Esophagus muscularis mucosa (tissue), 4 donors: ENCODE results near the gene CD99. TPM values are rescaled to one million over a fixed set of nuclear protein-coding genes. Genes with fewer than 3 reads are reported as not detected.

ENCODE experiments used
- DNase-seq: peaks from one replicate; pipeline ENCODE4 v3.0.0-alpha.2; 2017; ENCODE audit errors: extremely low spot score
- H3K27ac ChIP-seq, 4 donors: fragments of 200-600 bp; sonication (generic); replicated peaks in 1 of 4; 1 replicate in 3 of 4; 2 replicates in 1 of 4; pipeline ENCODE4 v1.5.1; 2016 to 2019; ENCODE audit warnings: mild to moderate bottlenecking in 1 of 4
- H3K27me3 ChIP-seq, 4 donors: fragments of 200-600 bp; sonication (generic); one replicate each; pipeline versions ENCODE4 v1.5.1 to v1.6.0; 2016 to 2019
- H3K36me3 ChIP-seq, 4 donors: fragments of 200-600 bp; sonication (generic); one replicate each; pipeline ENCODE4 v1.5.1; 2016 to 2019
- H3K4me1 ChIP-seq, 4 donors: fragments of 200-600 bp; sonication (generic); one replicate each; pipeline ENCODE4 v1.5.1; 2016 to 2019
- H3K4me3 ChIP-seq, 4 donors: fragments of 200-600 bp; sonication (generic); 1 replicate in 2 of 4; 2 replicates in 2 of 4; pipeline ENCODE4 v1.5.1; 2016 to 2019; ENCODE audit warnings: mild to moderate bottlenecking in 4 of 4, moderate library complexity in 1 of 4
- H3K9me3 ChIP-seq, 4 donors: fragments of 200-600 bp; sonication (generic); 1 replicate in 3 of 4; 2 replicates in 1 of 4; pipeline ENCODE4 v1.5.1; 2016 to 2019
- EP300 ChIP-seq: sonication (generic); formaldehyde crosslinking; IDR thresholded peaks from one replicate; pipeline ENCODE4 v1.6.1; 2017; ENCODE audit warnings: antibody characterized with exemption
- POLR2A ChIP-seq: fragments of 450-650 bp; IDR thresholded peaks from one replicate; pipeline ENCODE4 v1.6.1; 2017; ENCODE audit warnings: antibody characterized with exemption, moderate library complexity, mild to moderate bottlenecking, low read depth
- POLR2AphosphoS5 ChIP-seq, 2 donors: sonication (generic); formaldehyde crosslinking; IDR thresholded peaks; one replicate each; pipeline ENCODE4 v1.6.1; 2017; ENCODE audit warnings: antibody characterized with exemption in 2 of 2
- WGBS: methylation state at CpG from one replicate; pipeline ENCODE4 v1.1.5; 2018; 5-methylcytosine and 5-hydroxymethylcytosine counted together
- intact Hi-C: fragments of 100-400 bp; cut with DNase I; formaldehyde crosslinking; loops from one replicate; pipeline ENCODE4 v1.15.1; 2023
- total RNA-seq, 4 donors: library from RNA; depleted of rRNA; stranded (reverse); fragments of >200 nt; gene quantifications; one replicate each; pipeline versions ENCODE4 v1.1.0 to v1.2.1, GENCODE V29; 2016
- TF ChIP-seq, protein P1 (sequence below), 3 experiments: fragments of 200-600 bp in 2 of 3; fragments of 450-650 bp in 1 of 3; sonication (generic) in 2 of 3; IDR thresholded peaks; one replicate each; pipeline ENCODE4 v1.5.1; 2017 to 2019; ENCODE audit warnings: antibody characterized with exemption in 3 of 3, mild to moderate bottlenecking in 2 of 3, moderate library complexity in 1 of 3

Gene CD99
- total RNA-seq, 4 donors from 2014 or later = 311 to 469 (median 376) TPM

DNA sequence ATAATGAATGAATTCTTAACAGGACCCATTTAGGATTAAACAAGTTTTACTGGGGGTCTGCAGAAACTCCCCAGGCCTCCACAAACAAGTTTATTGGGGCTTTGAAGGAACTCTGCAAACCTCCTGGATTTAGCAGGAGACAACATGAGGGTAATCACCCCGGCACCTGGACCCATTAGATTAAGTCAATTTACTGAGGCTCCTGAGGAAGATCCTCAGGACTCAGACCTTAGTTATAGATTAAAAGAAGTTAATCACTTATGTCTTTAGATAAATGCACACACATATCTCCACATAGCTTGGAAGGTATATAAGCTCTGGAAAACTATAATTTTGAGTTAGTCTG lies 90.1 kb downstream of the CD99 start:
- H3K4me3 ChIP-seq = no peak overlapping the region
- WGBS = 100% methylated on average over 1 of the region's 1 CpG
- H3K27me3 ChIP-seq = peaks cover 0 to 2% (median 0%) of the 10 kb centered on the region in 4 donors
- H3K27ac ChIP-seq = no peak overlapping the region
- TF ChIP-seq EP300 (no peak), POLR2A (no peak), POLR2AphosphoS5 (IDR thresholded peaks at IDR 0.05) (no peak)
- TF ChIP-seq, protein P1, sequence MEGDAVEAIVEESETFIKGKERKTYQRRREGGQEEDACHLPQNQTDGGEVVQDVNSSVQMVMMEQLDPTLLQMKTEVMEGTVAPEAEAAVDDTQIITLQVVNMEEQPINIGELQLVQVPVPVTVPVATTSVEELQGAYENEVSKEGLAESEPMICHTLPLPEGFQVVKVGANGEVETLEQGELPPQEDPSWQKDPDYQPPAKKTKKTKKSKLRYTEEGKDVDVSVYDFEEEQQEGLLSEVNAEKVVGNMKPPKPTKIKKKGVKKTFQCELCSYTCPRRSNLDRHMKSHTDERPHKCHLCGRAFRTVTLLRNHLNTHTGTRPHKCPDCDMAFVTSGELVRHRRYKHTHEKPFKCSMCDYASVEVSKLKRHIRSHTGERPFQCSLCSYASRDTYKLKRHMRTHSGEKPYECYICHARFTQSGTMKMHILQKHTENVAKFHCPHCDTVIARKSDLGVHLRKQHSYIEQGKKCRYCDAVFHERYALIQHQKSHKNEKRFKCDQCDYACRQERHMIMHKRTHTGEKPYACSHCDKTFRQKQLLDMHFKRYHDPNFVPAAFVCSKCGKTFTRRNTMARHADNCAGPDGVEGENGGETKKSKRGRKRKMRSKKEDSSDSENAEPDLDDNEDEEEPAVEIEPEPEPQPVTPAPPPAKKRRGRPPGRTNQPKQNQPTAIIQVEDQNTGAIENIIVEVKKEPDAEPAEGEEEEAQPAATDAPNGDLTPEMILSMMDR (IDR thresholded peaks at IDR 0.05) = no peak
- no peaks in the 10 kb centered on the region for H3K9me3 ChIP-seq
- H3K4me1 ChIP-seq = no peaks in the 10 kb centered on the region
- DNase-seq = no peak
- intact Hi-C loops = no loop called here
- H3K36me3 ChIP-seq = no peaks in the 10 kb centered on the region

DNA sequence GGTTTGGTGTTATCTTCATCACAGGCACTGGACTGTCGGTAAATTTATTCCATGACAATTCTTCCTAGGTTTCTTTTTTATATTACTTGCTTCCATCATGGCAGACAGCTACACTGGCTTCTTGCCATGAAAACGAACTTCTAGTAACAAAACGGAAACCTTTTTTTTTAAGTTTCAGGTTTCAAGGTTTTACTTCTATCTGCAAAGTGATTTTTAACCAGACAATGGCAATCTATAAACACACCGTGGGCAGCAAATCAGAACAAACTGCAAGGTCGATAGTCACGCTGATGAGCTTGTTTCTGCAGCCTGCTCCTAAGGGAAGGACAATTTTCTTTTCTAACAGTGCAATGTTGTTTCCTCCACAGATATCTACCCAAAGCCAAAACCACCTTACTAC lies 90.6 kb downstream of the CD99 start:
- Histone ChIP-seq H3K27me3 (peaks cover 0 to 2% (median 0%) of the 10 kb centered on the region in 4 donors), H3K27ac (no peak overlapping the region), H3K4me1 (no peaks in the 10 kb centered on the region), H3K4me3 (no peak overlapping the region), H3K9me3 (no peaks in the 10 kb centered on the region), H3K36me3 (no peaks in the 10 kb centered on the region)
- TF ChIP-seq POLR2AphosphoS5 (IDR thresholded peaks at IDR 0.05) (no peak), EP300 (no peak), POLR2A (no peak)
- TF ChIP-seq, protein P1 (IDR thresholded peaks at IDR 0.05) = no peak
- DNase-seq = no peak
- 37% methylated on average over 6 of the region's 6 CpGs for WGBS
- intact Hi-C loops = no loop called here

DNA sequence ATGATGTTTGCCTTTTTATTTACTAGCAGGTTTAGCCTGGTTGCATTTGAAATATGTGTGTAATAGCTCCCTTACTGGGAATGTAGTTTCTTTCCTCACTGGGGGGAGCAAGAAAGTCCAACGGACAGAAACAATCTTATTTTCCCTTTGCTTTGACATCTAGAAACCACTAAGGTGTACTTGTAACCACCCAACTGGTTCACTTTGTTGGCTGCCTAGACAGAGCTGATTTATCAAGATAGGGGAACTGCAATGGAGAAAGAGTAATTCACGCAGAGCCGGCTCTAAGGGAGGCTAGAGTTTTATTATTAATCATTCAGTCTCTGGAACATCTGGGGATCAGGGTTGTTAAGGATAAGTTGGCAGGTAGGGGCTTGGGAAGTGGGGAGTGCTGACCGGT lies 91.1 kb downstream of the CD99 start:
- WGBS = 40% methylated on average over 4 of the region's 4 CpGs
- TF ChIP-seq POLR2A (no peak), EP300 (no peak), POLR2AphosphoS5 (IDR thresholded peaks at IDR 0.05) (no peak)
- TF ChIP-seq, protein P1 (IDR thresholded peaks at IDR 0.05) = no peak
- H3K4me1 ChIP-seq = no peaks in the 10 kb centered on the region
- no peak overlapping the region for H3K27ac ChIP-seq
- H3K27me3 ChIP-seq = peaks cover 0 to 2% (median 0%) of the 10 kb centered on the region in 4 donors
- H3K4me3 ChIP-seq = no peak overlapping the region
- no peak for DNase-seq
- intact Hi-C loops = no loop called here
- H3K9me3 ChIP-seq = no peaks in the 10 kb centered on the region
- no peaks in the 10 kb centered on the region for H3K36me3 ChIP-seq

DNA sequence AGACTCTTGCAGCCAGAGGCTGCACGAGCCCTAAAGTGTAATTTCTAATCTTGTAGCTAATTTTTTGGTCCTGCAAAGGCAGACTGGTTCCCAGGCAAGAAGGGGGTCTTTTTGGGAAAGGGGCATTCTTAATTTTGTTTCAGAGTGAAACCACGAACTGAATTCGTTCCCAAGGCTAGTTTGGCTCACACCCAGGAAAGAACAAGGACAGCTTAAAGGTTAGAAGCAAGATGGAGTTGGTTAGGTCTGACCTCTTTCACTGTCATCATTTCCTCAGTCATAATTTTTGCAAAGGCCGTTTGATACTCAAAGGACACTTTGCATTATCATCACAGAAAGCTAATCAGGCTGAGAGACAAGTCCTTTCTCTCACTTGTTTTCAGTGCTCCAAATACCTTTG lies 91.7 kb downstream of the CD99 start:
- Histone ChIP-seq H3K4me3 (no peak overlapping the region), H3K27ac (no peak overlapping the region), H3K36me3 (no peaks in the 10 kb centered on the region), H3K4me1 (no peaks in the 10 kb centered on the region), H3K27me3 (peaks cover 0 to 2% (median 0%) of the 10 kb centered on the region in 4 donors), H3K9me3 (no peaks in the 10 kb centered on the region)
- no peak for TF ChIP-seq POLR2AphosphoS5 (IDR thresholded peaks at IDR 0.05)
- TF ChIP-seq, protein P1 (IDR thresholded peaks at IDR 0.05) = no peak
- TF ChIP-seq EP300 = no peak
- no peak for TF ChIP-seq POLR2A
- intact Hi-C loops = no loop called here
- 61% methylated on average over 4 of the region's 4 CpGs for WGBS
- DNase-seq = no peak

DNA sequence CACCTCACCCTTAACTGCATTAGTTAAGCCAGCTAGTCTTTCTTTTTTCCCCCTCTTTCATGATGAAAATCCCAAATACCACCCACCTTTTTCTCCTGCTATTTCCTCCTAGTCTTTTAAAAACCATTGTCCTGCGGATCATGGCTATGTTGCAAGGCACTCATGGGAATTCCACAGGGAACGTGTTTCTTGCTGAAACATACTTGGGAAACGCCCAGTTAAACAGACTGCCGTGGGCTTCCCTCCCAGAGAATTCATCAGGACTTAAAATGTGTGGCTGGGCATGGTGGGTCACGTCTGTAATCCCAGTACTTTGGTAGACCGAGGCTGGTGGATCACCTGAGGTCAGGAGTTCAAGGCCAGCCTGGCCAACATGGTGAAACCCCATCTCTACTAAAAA lies 92.9 kb downstream of the CD99 start:
- 68% methylated on average over 6 of the region's 6 CpGs for WGBS
- TF ChIP-seq, protein P1 (IDR thresholded peaks at IDR 0.05) = no peak
- TF ChIP-seq POLR2A (no peak), EP300 (no peak), POLR2AphosphoS5 (IDR thresholded peaks at IDR 0.05) (no peak)

More for the DNA sequence above, 92.9 kb downstream of the CD99 start:
- DNase-seq = no peak
- no peaks in the 10 kb centered on the region for H3K4me1 ChIP-seq
- H3K36me3 ChIP-seq = no peaks in the 10 kb centered on the region
- no peak overlapping the region for H3K4me3 ChIP-seq
- no peak overlapping the region for H3K27ac ChIP-seq
- peaks cover 0 to 2% (median 0%) of the 10 kb centered on the region in 4 donors for H3K27me3 ChIP-seq
- no peaks in the 10 kb centered on the region for H3K9me3 ChIP-seq
- intact Hi-C loops = no loop called here
